ENCODE measurements around the gene RXFP1.

DNA sequence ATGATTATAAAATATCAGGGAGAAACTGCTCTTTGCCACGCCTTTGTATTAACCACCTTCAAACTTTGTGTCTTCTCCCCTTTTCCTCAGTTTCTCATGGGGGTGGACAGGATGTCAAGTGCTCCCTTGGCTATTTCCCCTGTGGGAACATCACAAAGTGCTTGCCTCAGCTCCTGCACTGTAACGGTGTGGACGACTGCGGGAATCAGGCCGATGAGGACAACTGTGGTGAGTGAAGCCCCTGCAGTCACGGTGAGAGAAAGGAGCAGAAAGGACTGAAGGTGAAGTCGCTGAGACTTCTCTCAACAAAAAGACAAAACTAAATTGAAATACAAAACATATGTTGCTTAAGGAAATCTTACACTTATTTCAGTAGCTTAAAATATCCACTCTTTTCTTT lies 50.9 kb downstream of the RXFP1 start:
- TF ChIP-seq POLR2A (IDR thresholded peaks at IDR 0.05; ENCODE audit: low read depth, low read length) (no peak), POLR2AphosphoS5 (IDR thresholded peaks at IDR 0.05; ENCODE audit: low read depth, low read length) (no peak), TAF1 (IDR thresholded peaks at IDR 0.05; ENCODE audit: borderline replicate concordance, low read depth, low read length) (no peak)

Data from GM12892 (cell line).